HepG2 (cell line): Measurements from ENCODE around the gene KCNK7. TPM values are rescaled to one million over a fixed set of nuclear protein-coding genes. Genes with fewer than 3 reads are reported as not detected.

ENCODE experiments used
- ATAC-seq: fragments of 200-7000 bp; cut with Tn5 transposase; 3 replicates; pipeline ENCODE4 v1.9.1; 2020; ENCODE audit warnings: mild to moderate bottlenecking, moderate library complexity
- BruUV-seq: library from RNA; stranded (reverse); fragments of 400-500 nt; replicated peaks from 2 replicates; lab custom pipeline; 2021; lab: Mats Ljungman, UMichigan
- CTCF ChIA-PET: fragments of 300-600 bp; formaldehyde crosslinking; extraction: SDS; loops from one replicate; lab custom pipeline; 2021; ENCODE audit warnings: low total read pairs, inconsistent platforms, low intra/inter-chr PET ratio; lab: Yijun Ruan, JAX
- POLR2A ChIA-PET: fragments of 350-600 bp; sonication (Branson Sonifier 250); formaldehyde crosslinking; loops from one replicate; lab custom pipeline; 2020; ENCODE audit warnings: antibody characterized with exemption, inconsistent platforms; lab: Yijun Ruan, JAX
- DNase-seq: peaks from one replicate; pipeline ENCODE4 v3.0.0-alpha.2; 2015; ENCODE audit warnings: low spot score
- FAIRE-seq: peaks from 3 replicates; lab custom pipeline; 2011; peaks lifted over from hg19 to GRCh38; lab: Jason Lieb, UNC
- H2AFZ ChIP-seq: one replicate; pipeline ENCODE4 v1.6.1; 2011; ENCODE audit warnings: low read length, inconsistent platforms
- H3K27ac ChIP-seq: fragments of 300-600 bp; 3 replicates; pipeline ENCODE4 v1.8.0; 2011; ENCODE audit warnings: mixed run types, mild to moderate bottlenecking, mixed read lengths, low read length, inconsistent platforms; ENCODE audit not compliant: insufficient read depth; ENCODE audit errors: extremely low read length
- H3K27me3 ChIP-seq, 2 experiments: fragments of 200-600 bp in 1 of 2; 2 replicates in 1 of 2; 3 replicates in 1 of 2; pipeline versions ENCODE4 v1.6.0 to v1.8.0; 2011; ENCODE audit warnings: low read length in 2 of 2, mild to moderate bottlenecking in 2 of 2, moderate library complexity in 2 of 2, inconsistent platforms in 1 of 2; ENCODE audit not compliant: insufficient read depth in 2 of 2, control insufficient read depth in 1 of 2
- H3K36me3 ChIP-seq, 2 experiments: fragments of 200-600 bp in 1 of 2; replicated peaks in 1 of 2; 2 replicates in 1 of 2; 3 replicates in 1 of 2; pipeline versions ENCODE4 v1.5.1 to v1.8.0; 2011; ENCODE audit warnings: low read length in 2 of 2, inconsistent platforms in 1 of 2; ENCODE audit not compliant: insufficient read depth in 2 of 2, control insufficient read depth in 1 of 2
- H3K4me1 ChIP-seq: 2 replicates; pipeline ENCODE4 v1.5.1; 2012; ENCODE audit warnings: low read length, inconsistent platforms; ENCODE audit not compliant: insufficient read depth
- H3K4me2 ChIP-seq: 2 replicates; pipeline ENCODE4 v1.6.0; 2011; ENCODE audit warnings: low read depth, low read length, inconsistent platforms
- H3K4me3 ChIP-seq, 3 experiments: fragments of 200-600 bp in 1 of 3; sonication (generic), shearing (Covaris generic) in 1 of 3; replicated peaks in 1 of 3; 2 replicates each; pipeline ENCODE4 v1.5.1; 2011 to 2016; ENCODE audit warnings: low read length in 3 of 3, inconsistent platforms in 2 of 3, low read depth in 2 of 3, mild to moderate bottlenecking in 2 of 3, control low read depth in 1 of 3, mixed read lengths in 1 of 3; ENCODE audit not compliant: insufficient read depth in 1 of 3
- H3K79me2 ChIP-seq: one replicate; pipeline ENCODE4 v1.6.1; 2011; ENCODE audit warnings: low read length, inconsistent platforms; ENCODE audit not compliant: insufficient read depth
- H3K9ac ChIP-seq: 2 replicates; pipeline ENCODE4 v1.6.0; 2011; ENCODE audit warnings: mild to moderate bottlenecking, low read depth, low read length, inconsistent platforms; ENCODE audit not compliant: insufficient read depth
- H3K9me3 ChIP-seq: 2 replicates; pipeline ENCODE4 v1.5.1; 2012; ENCODE audit warnings: mild to moderate bottlenecking, low read length
- H4K20me1 ChIP-seq: 2 replicates; pipeline ENCODE4 v1.6.0; 2011; ENCODE audit warnings: inconsistent platforms, mild to moderate bottlenecking, low read length, moderate library complexity; ENCODE audit not compliant: insufficient read depth
- AFF4 ChIP-seq: sonication (generic); formaldehyde crosslinking; IDR thresholded peaks from 2 replicates; pipeline ENCODE4 v1.4.0; 2020; ENCODE audit warnings: missing genetic modification reagents
- ARNTL ChIP-seq: sonication (generic); formaldehyde crosslinking; IDR thresholded peaks from 2 replicates; pipeline ENCODE4 v1.4.0; 2020; ENCODE audit warnings: mild to moderate bottlenecking, missing genetic modification reagents
- HCFC1 ChIP-seq: fragments of 150-350 bp; IDR thresholded peaks from 2 replicates; pipeline ENCODE4 v1.6.1; 2014; ENCODE audit warnings: low read depth, low read length
- HOXA3 ChIP-seq: sonication (generic); formaldehyde crosslinking; IDR thresholded peaks from 2 replicates; pipeline ENCODE4 v1.5.0; 2020; ENCODE audit warnings: missing genetic modification reagents
- MEF2D ChIP-seq: sonication (generic); formaldehyde crosslinking; IDR thresholded peaks from 2 replicates; pipeline ENCODE4 v1.5.1; 2020; ENCODE audit warnings: mild to moderate bottlenecking, missing genetic modification reagents
- PAXIP1 ChIP-seq: sonication (generic); formaldehyde crosslinking; conservative IDR thresholded peaks from 2 replicates; pipeline ENCODE4 v1.4.0; 2020; ENCODE audit warnings: mild to moderate bottlenecking, missing genetic modification reagents, moderate library complexity
- RXRA ChIP-seq: sonication (generic); formaldehyde crosslinking; IDR thresholded peaks from 2 replicates; pipeline ENCODE4 v1.5.1; 2020; ENCODE audit warnings: missing genetic modification reagents
- SNAPC2 ChIP-seq: sonication (generic); formaldehyde crosslinking; IDR thresholded peaks from 2 replicates; pipeline ENCODE4 v1.8.1; 2022; ENCODE audit warnings: mild to moderate bottlenecking, missing genetic modification reagents
- ZNF235 ChIP-seq: sonication (generic); formaldehyde crosslinking; IDR thresholded peaks from 2 replicates; pipeline ENCODE4 v1.8.1; 2023; ENCODE audit warnings: mild to moderate bottlenecking, missing genetic modification reagents, borderline replicate concordance
- ZNF431 ChIP-seq: sonication (generic); formaldehyde crosslinking; IDR thresholded peaks from 2 replicates; pipeline ENCODE4 v1.9.0; 2022; ENCODE audit warnings: missing genetic modification reagents, low read depth, mild to moderate bottlenecking, borderline replicate concordance
- ZSCAN22 ChIP-seq: sonication (generic); formaldehyde crosslinking; IDR thresholded peaks from 2 replicates; pipeline ENCODE4 v1.4.0; 2020; ENCODE audit warnings: mild to moderate bottlenecking, missing genetic modification reagents
- WGBS: methylation state at CpG from one replicate; pipeline ENCODE4 v1.1.6; 2017; ENCODE audit warnings: low lambda C conversion rate; 5-methylcytosine and 5-hydroxymethylcytosine counted together
- in situ Hi-C: cut with HindIII; loops from 2 replicates; pipeline ENCODE4 v1.10.0; 2017; ENCODE audit warnings: low pct_unique_long_range_greater_than_20kb; ENCODE audit not compliant: extremely low pct_ligation_motif_present
- intact Hi-C: fragments of 100-400 bp; cut with micrococcal nuclease; formaldehyde crosslinking; loops from one replicate; pipeline ENCODE4 v1.10.0; 2022; ENCODE audit not compliant: unreplicated experiment
- polyA plus RNA-seq, 8 experiments: library from polyadenylated mRNA; depleted of rRNA in 3 of 8; stranded (reverse) in 7 of 8; unstranded in 1 of 8; fragments of >200 nt; fragmentation: Illumina TruSeq in 4 of 8; extraction: Trizol in 4 of 8; gene quantifications; 2 replicates each; pipeline versions ENCODE4 v1.2.1 to v1.2.3, GENCODE V29; 2011 to 2016; ENCODE audit warnings: low read depth in 4 of 8, missing spikeins in 1 of 8, mixed read lengths in 1 of 8; ENCODE audit not compliant: insufficient read depth in 1 of 8
- total RNA-seq, 5 experiments: library from RNA; depleted of rRNA; stranded (reverse); fragments of >200 nt; fragmentation: Illumina TruSeq; extraction: Trizol; gene quantifications; 2 replicates each; pipeline ENCODE4 v1.2.3, GENCODE V29; 2016; ENCODE audit warnings: low read depth in 1 of 5
- TF ChIP-seq, protein P1 (sequence below): sonication (generic); formaldehyde crosslinking; IDR thresholded peaks from 2 replicates; pipeline ENCODE4 v1.8.1; 2022; ENCODE audit warnings: mild to moderate bottlenecking, missing genetic modification reagents
- TF ChIP-seq, protein P2 (sequence below): conservative IDR thresholded peaks from 2 replicates; pipeline ENCODE4 v1.6.1; 2018; ENCODE audit warnings: missing genetic modification reagents
- TF ChIP-seq, protein P3 (sequence below): IDR thresholded peaks from 2 replicates; pipeline ENCODE4 v1.6.1; 2016; ENCODE audit warnings: mild to moderate bottlenecking, missing biosample characterization, missing genetic modification reagents

The KCNK7 gene
- total and polyA plus RNA-seq, 2 of the 13 experiments (the other 11 are each of a cell fraction or from before 2014, with no cell fraction given): 0.11 TPM; not detected in 1

GRCh38 chr11:65548395-65548794, 47.2 kb downstream of the KCNK7 start:
- TF ChIP-seq SNAPC2 (no peak), MEF2D (CRISPR knock-in tag) (no peak), ZNF235 (CRISPR knock-in tag) (no peak), RXRA (CRISPR knock-in tag) (no peak), PAXIP1 (CRISPR knock-in tag) (no peak), ZSCAN22 (no peak), HCFC1 (no peak), ZNF431 (no peak), AFF4 (CRISPR knock-in tag) (no peak), ARNTL (CRISPR knock-in tag) (no peak), HOXA3 (CRISPR knock-in tag) (no peak)
- TF ChIP-seq, protein P1, sequence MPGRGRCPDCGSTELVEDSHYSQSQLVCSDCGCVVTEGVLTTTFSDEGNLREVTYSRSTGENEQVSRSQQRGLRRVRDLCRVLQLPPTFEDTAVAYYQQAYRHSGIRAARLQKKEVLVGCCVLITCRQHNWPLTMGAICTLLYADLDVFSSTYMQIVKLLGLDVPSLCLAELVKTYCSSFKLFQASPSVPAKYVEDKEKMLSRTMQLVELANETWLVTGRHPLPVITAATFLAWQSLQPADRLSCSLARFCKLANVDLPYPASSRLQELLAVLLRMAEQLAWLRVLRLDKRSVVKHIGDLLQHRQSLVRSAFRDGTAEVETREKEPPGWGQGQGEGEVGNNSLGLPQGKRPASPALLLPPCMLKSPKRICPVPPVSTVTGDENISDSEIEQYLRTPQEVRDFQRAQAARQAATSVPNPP: no peak
- TF ChIP-seq, protein P2, sequence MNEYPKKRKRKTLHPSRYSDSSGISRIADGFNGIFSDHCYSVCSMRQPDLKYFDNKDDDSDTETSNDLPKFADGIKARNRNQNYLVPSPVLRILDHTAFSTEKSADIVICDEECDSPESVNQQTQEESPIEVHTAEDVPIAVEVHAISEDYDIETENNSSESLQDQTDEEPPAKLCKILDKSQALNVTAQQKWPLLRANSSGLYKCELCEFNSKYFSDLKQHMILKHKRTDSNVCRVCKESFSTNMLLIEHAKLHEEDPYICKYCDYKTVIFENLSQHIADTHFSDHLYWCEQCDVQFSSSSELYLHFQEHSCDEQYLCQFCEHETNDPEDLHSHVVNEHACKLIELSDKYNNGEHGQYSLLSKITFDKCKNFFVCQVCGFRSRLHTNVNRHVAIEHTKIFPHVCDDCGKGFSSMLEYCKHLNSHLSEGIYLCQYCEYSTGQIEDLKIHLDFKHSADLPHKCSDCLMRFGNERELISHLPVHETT (CRISPR knock-in tag): no peak
- TF ChIP-seq, protein P3, sequence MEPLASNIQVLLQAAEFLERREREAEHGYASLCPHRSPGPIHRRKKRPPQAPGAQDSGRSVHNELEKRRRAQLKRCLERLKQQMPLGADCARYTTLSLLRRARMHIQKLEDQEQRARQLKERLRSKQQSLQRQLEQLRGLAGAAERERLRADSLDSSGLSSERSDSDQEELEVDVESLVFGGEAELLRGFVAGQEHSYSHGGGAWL (CRISPR knock-in tag): no peak
- TF ChIP-seq, all 625 proteins: peak for 0
- no peaks in the 10 kb centered on the region for H3K27me3 ChIP-seq
- no peak for FAIRE-seq

More at GRCh38 chr11:65548395-65548794, 47.2 kb downstream of the KCNK7 start:
- Histone ChIP-seq H3K4me1 (peaks cover 42% of the 10 kb centered on the region), H3K79me2 (no peaks in the 10 kb centered on the region), H2AFZ (no peak overlapping the region), H3K4me2 (no peak overlapping the region), H3K27ac (no peak overlapping the region), H3K36me3 (peaks cover 4 to 11% of the 10 kb centered on the region in 2 experiments; a peak in 1 of 5 replicates), H3K4me3 (no peak overlapping the region), H3K9me3 (no peaks in the 10 kb centered on the region), H3K9ac (no peak overlapping the region), H4K20me1 (peaks cover 7% of the 10 kb centered on the region; the same call in 1 of the 2 replicates)
- ChIA-PET POLR2A (no interaction called here), CTCF (no interaction called here)
- intact Hi-C loops: no loop called here
- in situ Hi-C loops: no loop called here
- WGBS: 88% methylated on average over 3 of the region's 3 CpGs
- ATAC-seq (no peak), DNase-seq (no peak)
- no TSS peak for BruUV-seq
